HUES6 (cell line): ENCODE results near the gene LRG1.

Source experiments
- H3K27ac ChIP-seq: 2 replicates; pipeline ENCODE4 v1.7.0; 2013; ENCODE audit warnings: low read depth, mild to moderate bottlenecking, low read length, inconsistent platforms
- H3K27me3 ChIP-seq: 2 replicates; pipeline ENCODE4 v1.6.1; 2013; ENCODE audit warnings: low read length; ENCODE audit not compliant: control insufficient read depth, insufficient read depth
- H3K36me3 ChIP-seq: 2 replicates; pipeline ENCODE4 v1.6.1; 2013; ENCODE audit warnings: low read length; ENCODE audit not compliant: control insufficient read depth, insufficient read depth
- H3K4me1 ChIP-seq: 2 replicates; pipeline ENCODE4 v1.6.1; 2013; ENCODE audit warnings: low read length; ENCODE audit not compliant: control insufficient read depth, insufficient read depth
- H3K4me3 ChIP-seq: 2 replicates; pipeline ENCODE4 v1.5.1; 2013; ENCODE audit warnings: low read depth, low read length
- H3K9ac ChIP-seq: one replicate; pipeline ENCODE4 v1.6.1; 2013; ENCODE audit warnings: mild to moderate bottlenecking, low read length
- H3K9me3 ChIP-seq: 2 replicates; pipeline ENCODE4 v1.6.1; 2013; ENCODE audit warnings: low read depth, low read length; ENCODE audit not compliant: control insufficient read depth, insufficient read depth

Gene LRG1

DNA sequence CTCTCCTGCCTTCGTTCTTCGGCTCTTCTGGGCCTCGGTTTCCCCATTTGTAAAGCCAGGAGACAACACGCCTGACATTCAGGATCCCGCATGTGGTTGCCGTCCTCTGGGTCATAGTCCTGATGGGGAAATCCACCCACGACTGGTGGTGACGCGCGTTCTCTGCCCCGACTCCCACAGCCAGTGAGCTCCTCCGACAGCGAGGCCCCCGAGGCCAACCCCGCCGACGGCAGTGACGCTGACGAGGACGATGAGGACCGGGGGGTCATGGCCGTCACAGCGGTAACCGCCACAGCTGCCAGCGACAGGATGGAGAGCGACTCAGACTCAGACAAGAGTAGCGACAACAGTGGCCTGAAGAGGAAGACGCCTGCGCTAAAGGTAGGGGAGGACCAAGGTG lies 51.3 kb downstream of the LRG1 start:
- Histone ChIP-seq H3K27ac (no peak overlapping the region), H3K9me3 (no peaks in the 10 kb centered on the region), H3K4me1 (no peaks in the 10 kb centered on the region), H3K27me3 (no peaks in the 10 kb centered on the region), H3K9ac (no peak overlapping the region), H3K36me3 (peaks cover 70% of the 10 kb centered on the region), H3K4me3 (no peak overlapping the region)

DNA sequence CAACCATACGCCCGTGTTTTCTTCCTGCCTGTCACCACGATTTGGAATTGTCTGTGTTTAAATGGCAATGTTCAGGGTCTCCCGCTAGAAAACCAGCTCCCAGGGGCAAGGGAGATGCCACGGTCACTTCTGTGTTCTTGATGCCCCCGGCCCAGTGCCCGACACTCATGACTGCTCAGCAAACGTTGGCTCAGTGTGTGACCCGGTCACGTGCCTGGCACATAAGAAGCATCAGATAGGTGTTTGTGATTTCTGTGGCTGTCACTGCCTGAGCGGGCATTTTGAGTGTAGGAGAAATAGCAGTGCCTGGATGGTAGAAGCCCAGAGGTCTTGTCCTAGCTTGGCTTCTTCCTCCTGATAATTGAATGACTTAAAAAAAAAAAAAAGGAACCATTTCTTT lies 52.3 kb downstream of the LRG1 start:
- Histone ChIP-seq H3K9me3 (no peaks in the 10 kb centered on the region), H3K36me3 (peaks cover 70% of the 10 kb centered on the region), H3K9ac (no peak overlapping the region), H3K4me1 (no peaks in the 10 kb centered on the region), H3K27me3 (no peaks in the 10 kb centered on the region), H3K27ac (no peak overlapping the region), H3K4me3 (no peak overlapping the region)
